ENCODE measurements around the gene CNTN5.

- no peak for TF ChIP-seq POLR2A (IDR thresholded peaks at IDR 0.05)
- no peak for TF ChIP-seq CTCF (IDR thresholded peaks at IDR 0.05)
These were observed 77.5 kb downstream of the CNTN5 start for GRCh38 chr11:99098258-99098657.

All from lower leg skin (tissue), 3 donors.